Left lung (tissue), 10 donors: ENCODE results near the gene ARNT2. TPM values are rescaled to one million over a fixed set of nuclear protein-coding genes. Genes with fewer than 3 reads are reported as not detected.

ENCODE experiments used
- ATAC-seq: fragments of 200-7000 bp; cut with Tn5 transposase; one replicate; pipeline ENCODE4 v1.9.1; 2020; ENCODE audit warnings: moderate library complexity
- DNase-seq, 4 donors: peaks; one replicate each; pipeline ENCODE4 v3.0.0-alpha.2; 2013 to 2020
- H3K27ac ChIP-seq, 2 donors: fragments of 200-600 bp; sonication (generic) in 1 of 2; one replicate each; pipeline versions ENCODE4 v1.5.0 to v1.8.0; 2020 to 2021
- H3K27me3 ChIP-seq, 2 donors: fragments of 200-600 bp; sonication (generic) in 1 of 2; one replicate each; pipeline versions ENCODE4 v1.5.0 to v1.8.0; 2020 to 2021
- H3K36me3 ChIP-seq, 2 donors: fragments of 200-600 bp; sonication (generic) in 1 of 2; one replicate each; pipeline versions ENCODE4 v1.5.0 to v1.8.0; 2020 to 2021
- H3K4me1 ChIP-seq, 2 donors: fragments of 200-600 bp; one replicate each; pipeline ENCODE4 v1.8.0; 2021
- H3K4me3 ChIP-seq, 2 donors: fragments of 200-600 bp; sonication (generic) in 1 of 2; one replicate each; pipeline versions ENCODE4 v1.5.0 to v1.8.0; 2020 to 2021; ENCODE audit warnings: mild to moderate bottlenecking in 1 of 2
- H3K9me3 ChIP-seq, 2 donors: fragments of 200-600 bp; sonication (generic) in 1 of 2; one replicate each; pipeline versions ENCODE4 v1.5.0 to v1.8.0; 2020 to 2021
- CTCF ChIP-seq, 2 donors: fragments of 200-600 bp; sonication (generic) in 1 of 2; IDR thresholded peaks; one replicate each; pipeline versions ENCODE4 v1.5.0 to v1.8.0; 2021; ENCODE audit warnings: antibody characterized with exemption in 2 of 2
- intact Hi-C, 2 donors: fragments of 100-400 bp; cut with DNase I; formaldehyde crosslinking; loops; one replicate each; pipeline versions ENCODE4 v1.11.2 to v1.14.2; 2022
- polyA plus RNA-seq, 6 donors: library from polyadenylated mRNA; unstranded; fragments of 120-200 nt; gene quantifications; one replicate each; pipeline ENCODE4 v1.2.1, GENCODE V29; 2013; ENCODE audit not compliant: insufficient read length in 6 of 6
- total RNA-seq, 2 donors: library from RNA; stranded (reverse); fragmentation: NEBNext Ultra II Directional; extraction: Animal tissue kit (Norgen Biotek cat#: 25700); gene quantifications; one replicate each; pipeline ENCODE4 v1.2.1, GENCODE V29; 2021
- donor health status: DM: no; HTN: yes; CAD: no.
- donor health status: DM: no; HTN: no; CAD: no.

Gene ARNT2
- total and polyA plus RNA-seq, 8 donors, result 9.7 to 50.8 (median 33.7) TPM

- DNase-seq (peak; percentile 53 to 85 (median 78)), ATAC-seq (peak; percentile 73)
- H3K4me3 ChIP-seq, result no peak overlapping the region
- no peaks in the 10 kb centered on the region for H3K27me3 ChIP-seq
- H3K4me1 ChIP-seq, result peaks cover 10 to 15% of the 10 kb centered on the region in 2 donors
- no peaks in the 10 kb centered on the region for H3K9me3 ChIP-seq
- H3K36me3 ChIP-seq, result no peaks in the 10 kb centered on the region
- no peak overlapping the region for H3K27ac ChIP-seq
- intact Hi-C loops, result no loop called here
- no peak for TF ChIP-seq CTCF (IDR thresholded peaks at IDR 0.05)
Observed at GRCh38 chr15:80615783-80616391, 211.7 kb downstream of the ARNT2 start.

GRCh38 chr15:80618685-80619400 is 214.7 kb downstream of the ARNT2 start:
- Histone ChIP-seq H3K4me3 (no peak overlapping the region), H3K27me3 (no peaks in the 10 kb centered on the region), H3K36me3 (no peaks in the 10 kb centered on the region), H3K9me3 (peaks cover 0 to 13% of the 10 kb centered on the region in 2 donors), H3K27ac (no peak overlapping the region), H3K4me1 (peaks cover 10 to 15% of the 10 kb centered on the region in 2 donors)
- intact Hi-C loops, result no loop called here
- no peak for ATAC-seq
- no peak for DNase-seq
- TF ChIP-seq CTCF (IDR thresholded peaks at IDR 0.05), result no peak

- DNase-seq, result no peak
- no peak overlapping the region for H3K4me3 ChIP-seq
- peak in 1 of 2 donors; percentile 21 for TF ChIP-seq CTCF (IDR thresholded peaks at IDR 0.05)
- no peaks in the 10 kb centered on the region for H3K27me3 ChIP-seq
- H3K4me1 ChIP-seq, result peaks cover 10 to 15% of the 10 kb centered on the region in 2 donors
- peaks cover 0 to 13% of the 10 kb centered on the region in 2 donors for H3K9me3 ChIP-seq
- intact Hi-C loops, result no loop called here
- peak; percentile 67 for ATAC-seq
- H3K36me3 ChIP-seq, result no peaks in the 10 kb centered on the region
- H3K27ac ChIP-seq, result no peak overlapping the region
Observed at GRCh38 chr15:80619680-80620079, 215.5 kb downstream of the ARNT2 start.

GRCh38 chr15:80620141-80620540 is 216.0 kb downstream of the ARNT2 start:
- Histone ChIP-seq H3K36me3 (no peaks in the 10 kb centered on the region), H3K4me3 (no peak overlapping the region), H3K27ac (no peak overlapping the region), H3K27me3 (no peaks in the 10 kb centered on the region), H3K9me3 (peaks cover 0 to 13% of the 10 kb centered on the region in 2 donors), H3K4me1 (peaks cover 10 to 15% of the 10 kb centered on the region in 2 donors)
- no peak for ATAC-seq
- intact Hi-C loops, result no loop called here
- no peak for TF ChIP-seq CTCF (IDR thresholded peaks at IDR 0.05)
- DNase-seq, result no peak

- Histone ChIP-seq H3K9me3 (peaks cover 0 to 13% of the 10 kb centered on the region in 2 donors), H3K36me3 (no peaks in the 10 kb centered on the region), H3K27me3 (no peaks in the 10 kb centered on the region), H3K27ac (no peak overlapping the region), H3K4me1 (peaks cover 7 to 10% of the 10 kb centered on the region in 2 donors), H3K4me3 (no peak overlapping the region)
- intact Hi-C loops, result no loop called here
- TF ChIP-seq CTCF (IDR thresholded peaks at IDR 0.05), result no peak
- DNase-seq (no peak), ATAC-seq (no peak)
Observed at GRCh38 chr15:80620931-80621330, 216.7 kb downstream of the ARNT2 start.
